OCI-LY1 (cell line): Measurements from ENCODE around the gene S100A14.

ENCODE experiments used
- CTCF ChIP-seq: fragments of 200-600 bp; sonication (generic), shearing (Covaris generic); IDR thresholded peaks from 2 replicates; pipeline ENCODE4 v1.5.1; 2017; ENCODE audit warnings: mild to moderate bottlenecking, antibody characterized with exemption, low read length, moderate library complexity, mixed read lengths
- EZH2 ChIP-seq: fragments of 200-600 bp; sonication (generic), shearing (Covaris generic); IDR thresholded peaks from 2 replicates; pipeline ENCODE4 v1.8.0; 2017; ENCODE audit warnings: borderline replicate concordance, mixed run types, mild to moderate bottlenecking, antibody characterized with exemption, low read length, moderate library complexity, mixed read lengths

GRCh38 chr1:153568367-153569099 lies 47.6 kb downstream of the S100A14 start:
- TF ChIP-seq CTCF (peak; percentile 98), EZH2 (no peak)
